Uterus (tissue), 2 donors: ENCODE measurements around the gene SMIM41.

Experiments used
- POLR2A ChIP-seq, 2 donors: fragments of 450-650 bp; IDR thresholded peaks; one replicate each; pipeline ENCODE4 v1.6.1; 2016; ENCODE audit warnings: antibody characterized with exemption in 2 of 2, mild to moderate bottlenecking in 1 of 2, moderate library complexity in 1 of 2
- TF ChIP-seq, protein P1 (sequence below), 4 experiments: fragments of 200-600 bp in 2 of 4; fragments of 450-650 bp in 2 of 4; sonication (generic) in 2 of 4; IDR thresholded peaks; one replicate each; pipeline ENCODE4 v1.5.1; 2016 to 2019; ENCODE audit warnings: antibody characterized with exemption in 4 of 4, mild to moderate bottlenecking in 2 of 4, moderate library complexity in 1 of 4

GRCh38 chr12:52035190-52035589, 44.3 kb upstream of the SMIM41 start:
- TF ChIP-seq, protein P1, sequence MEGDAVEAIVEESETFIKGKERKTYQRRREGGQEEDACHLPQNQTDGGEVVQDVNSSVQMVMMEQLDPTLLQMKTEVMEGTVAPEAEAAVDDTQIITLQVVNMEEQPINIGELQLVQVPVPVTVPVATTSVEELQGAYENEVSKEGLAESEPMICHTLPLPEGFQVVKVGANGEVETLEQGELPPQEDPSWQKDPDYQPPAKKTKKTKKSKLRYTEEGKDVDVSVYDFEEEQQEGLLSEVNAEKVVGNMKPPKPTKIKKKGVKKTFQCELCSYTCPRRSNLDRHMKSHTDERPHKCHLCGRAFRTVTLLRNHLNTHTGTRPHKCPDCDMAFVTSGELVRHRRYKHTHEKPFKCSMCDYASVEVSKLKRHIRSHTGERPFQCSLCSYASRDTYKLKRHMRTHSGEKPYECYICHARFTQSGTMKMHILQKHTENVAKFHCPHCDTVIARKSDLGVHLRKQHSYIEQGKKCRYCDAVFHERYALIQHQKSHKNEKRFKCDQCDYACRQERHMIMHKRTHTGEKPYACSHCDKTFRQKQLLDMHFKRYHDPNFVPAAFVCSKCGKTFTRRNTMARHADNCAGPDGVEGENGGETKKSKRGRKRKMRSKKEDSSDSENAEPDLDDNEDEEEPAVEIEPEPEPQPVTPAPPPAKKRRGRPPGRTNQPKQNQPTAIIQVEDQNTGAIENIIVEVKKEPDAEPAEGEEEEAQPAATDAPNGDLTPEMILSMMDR (IDR thresholded peaks at IDR 0.05): no peak
- no peak for TF ChIP-seq POLR2A (IDR thresholded peaks at IDR 0.05)
